ENCODE data around the gene BRMS1. TPM values are rescaled to one million over a fixed set of nuclear protein-coding genes. Genes with fewer than 3 reads are reported as not detected.
A peak's percentile ranks its signal among the peaks of the same experiment; 100 is the strongest.
"Not testable (repeated sequence)": the region's sequence is repeated elsewhere in the genome, so short reads cannot be mapped to it uniquely, and the experiment has no call there.

Gene BRMS1
- total RNA-seq, 3 donors from 2014 or later (not counting 1 experiment from before 2014, with no cell fraction given) = 48.1 to 55.6 (median 48.2) TPM

DNA sequence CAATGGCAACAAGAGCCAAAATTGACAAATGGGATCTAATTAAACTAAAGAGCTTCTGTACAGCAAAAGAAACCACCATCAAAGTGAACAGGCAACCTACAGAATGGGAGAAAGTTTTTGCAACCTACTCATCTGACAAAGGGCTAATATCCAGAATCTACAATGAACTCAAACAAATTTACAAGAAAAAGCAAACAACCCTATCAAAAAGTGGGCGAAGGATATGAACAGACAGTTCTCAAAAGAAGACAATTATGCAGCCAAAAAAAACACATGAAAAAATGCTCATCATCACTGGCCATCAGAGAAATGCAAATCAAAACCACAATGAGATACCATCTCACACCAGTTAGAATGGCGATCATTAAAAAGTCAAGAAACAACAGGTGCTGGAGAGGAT, 24.6 kb downstream of the BRMS1 start:
- 100% methylated on average over 1 of the region's 2 CpGs for WGBS (ENCODE audit: insufficient coverage)
- H3K4me3 Mint-ChIP-seq; H3K36me3 Mint-ChIP-seq; H3K4me3 ChIP-seq (ENCODE audit: low read length); ATAC-seq; H3K27ac ChIP-seq (ENCODE audit: low read length); H3K27me3 ChIP-seq (ENCODE audit: control insufficient read depth, insufficient read depth, low read length); H3K9me3 Mint-ChIP-seq; intact Hi-C loops (cut with micrococcal nuclease); H3K27ac Mint-ChIP-seq; H3K9me3 ChIP-seq (ENCODE audit: control insufficient read depth, insufficient read depth, low read length); H3K36me3 ChIP-seq (ENCODE audit: control insufficient read depth, insufficient read depth, low read length); DNase-seq: not testable (repeated sequence)
- H3K27me3 Mint-ChIP-seq (ENCODE audit: low read depth in 2 of 2) = peaks cover 18 to 25% of the 10 kb centered on the region in 2 donors
- peaks cover 22% of the 10 kb centered on the region for H3K4me1 ChIP-seq (ENCODE audit: control insufficient read depth, insufficient read depth, low read length)
- peaks cover 7 to 33% of the 10 kb centered on the region in 2 donors for H3K4me1 Mint-ChIP-seq

DNA sequence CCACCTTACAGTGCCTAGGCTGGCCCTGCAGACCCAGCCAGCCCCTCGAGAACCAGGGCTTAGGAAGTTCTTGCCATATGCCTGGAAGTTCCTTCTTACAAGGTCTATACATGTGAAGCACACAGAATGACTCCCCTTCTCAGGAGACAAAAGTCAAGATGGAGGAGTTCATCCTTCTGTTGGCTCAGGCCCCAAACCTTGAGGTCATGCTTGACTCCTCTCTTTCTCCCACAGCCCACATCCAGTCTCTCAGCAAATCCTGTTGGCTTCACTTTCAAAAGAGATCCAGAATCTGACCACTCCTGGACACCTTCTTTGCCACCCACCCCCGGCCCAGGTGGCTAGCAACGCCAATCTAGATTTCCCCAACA, 26.3 kb downstream of the BRMS1 start:
- H3K4me1 Mint-ChIP-seq = peaks cover 7 to 35% of the 10 kb centered on the region in 2 donors

DNA sequence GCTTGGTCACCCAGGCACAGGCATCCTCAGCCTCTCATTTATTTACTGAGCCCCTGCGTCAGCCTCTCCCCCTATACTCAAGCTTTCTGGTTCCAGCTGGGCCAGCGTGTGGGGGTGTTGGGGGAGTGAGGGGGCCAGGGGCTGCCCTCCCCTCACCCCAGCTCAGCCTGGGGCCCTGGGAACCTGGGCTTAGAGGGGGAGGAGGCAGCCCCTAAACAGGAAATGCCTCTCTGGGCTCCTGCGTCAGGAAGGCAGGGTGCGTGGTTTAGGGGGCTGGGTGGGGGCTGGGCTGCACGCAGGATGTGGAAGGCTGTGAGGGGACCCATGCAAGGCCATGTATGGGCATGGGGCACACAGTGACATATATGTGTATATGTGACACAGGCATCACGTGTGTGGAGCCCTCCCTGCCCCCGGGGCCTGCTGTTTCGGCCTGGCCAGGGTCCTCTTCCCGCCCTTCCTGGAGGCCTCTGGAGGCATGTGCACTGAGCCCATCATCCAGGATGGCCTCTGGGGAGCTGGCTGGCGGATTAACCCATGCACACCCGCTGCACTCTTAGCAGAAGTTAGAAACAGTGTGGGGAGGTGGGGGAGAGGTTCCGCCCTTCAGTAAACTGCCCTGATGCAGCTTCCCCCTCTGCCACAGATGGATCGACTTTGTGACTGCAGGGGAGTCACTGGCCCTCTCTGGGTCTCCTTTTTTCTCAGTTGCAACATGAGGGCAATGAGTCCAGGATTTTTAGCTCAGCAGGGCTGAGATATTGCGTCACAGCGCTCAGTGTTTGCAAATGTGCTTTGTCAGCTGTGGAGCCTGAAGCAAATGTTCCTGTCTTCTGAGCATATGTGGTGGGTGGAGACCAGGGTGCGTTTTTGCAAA, 26.9 kb downstream of the BRMS1 start:
- H3K27me3 Mint-ChIP-seq (ENCODE audit: low read depth in 2 of 2) = peaks cover 24 to 28% of the 10 kb centered on the region in 2 donors
- H3K4me3 ChIP-seq (ENCODE audit: low read length) = no peak overlapping the region
- H3K27me3 ChIP-seq (ENCODE audit: control insufficient read depth, insufficient read depth, low read length) = no peaks in the 10 kb centered on the region
- peak overlapping the region; percentile 36 to 53 for H3K27ac Mint-ChIP-seq
- H3K4me1 ChIP-seq (ENCODE audit: control insufficient read depth, insufficient read depth, low read length) = peaks cover 32% of the 10 kb centered on the region
- H3K9me3 ChIP-seq (ENCODE audit: control insufficient read depth, insufficient read depth, low read length) = no peaks in the 10 kb centered on the region
- no peaks in the 10 kb centered on the region for H3K36me3 Mint-ChIP-seq
- H3K27ac ChIP-seq (ENCODE audit: low read length) = peak overlapping the region; percentile 67
- DNase-seq = peak in 1 of 2 donors; percentile 90
- peak overlapping the region; percentile 52 for H3K4me3 Mint-ChIP-seq
- WGBS (ENCODE audit: insufficient coverage) = 29% methylated on average over 14 of the region's 16 CpGs
- no peaks in the 10 kb centered on the region for H3K9me3 Mint-ChIP-seq
- intact Hi-C loops (cut with micrococcal nuclease) = no loop called here
- H3K4me1 Mint-ChIP-seq = peaks cover 7 to 30% of the 10 kb centered on the region in 2 donors
- TF ChIP-seq, protein P1, sequence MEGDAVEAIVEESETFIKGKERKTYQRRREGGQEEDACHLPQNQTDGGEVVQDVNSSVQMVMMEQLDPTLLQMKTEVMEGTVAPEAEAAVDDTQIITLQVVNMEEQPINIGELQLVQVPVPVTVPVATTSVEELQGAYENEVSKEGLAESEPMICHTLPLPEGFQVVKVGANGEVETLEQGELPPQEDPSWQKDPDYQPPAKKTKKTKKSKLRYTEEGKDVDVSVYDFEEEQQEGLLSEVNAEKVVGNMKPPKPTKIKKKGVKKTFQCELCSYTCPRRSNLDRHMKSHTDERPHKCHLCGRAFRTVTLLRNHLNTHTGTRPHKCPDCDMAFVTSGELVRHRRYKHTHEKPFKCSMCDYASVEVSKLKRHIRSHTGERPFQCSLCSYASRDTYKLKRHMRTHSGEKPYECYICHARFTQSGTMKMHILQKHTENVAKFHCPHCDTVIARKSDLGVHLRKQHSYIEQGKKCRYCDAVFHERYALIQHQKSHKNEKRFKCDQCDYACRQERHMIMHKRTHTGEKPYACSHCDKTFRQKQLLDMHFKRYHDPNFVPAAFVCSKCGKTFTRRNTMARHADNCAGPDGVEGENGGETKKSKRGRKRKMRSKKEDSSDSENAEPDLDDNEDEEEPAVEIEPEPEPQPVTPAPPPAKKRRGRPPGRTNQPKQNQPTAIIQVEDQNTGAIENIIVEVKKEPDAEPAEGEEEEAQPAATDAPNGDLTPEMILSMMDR (IDR thresholded peaks at IDR 0.05) = no peak
- peak; percentile 81 to 86 (median 84) for ATAC-seq
- H3K36me3 ChIP-seq (ENCODE audit: control insufficient read depth, insufficient read depth, low read length) = no peaks in the 10 kb centered on the region

More for the DNA sequence above, 26.3 kb downstream of the BRMS1 start:
- Mint-ChIP-seq H3K27me3 (ENCODE audit: low read depth in 2 of 2) (peaks cover 24 to 28% of the 10 kb centered on the region in 2 donors), H3K4me3 (peak overlapping the region; percentile 28), H3K27ac (peak overlapping the region in 1 of 2 donors; percentile 36), H3K36me3 (no peaks in the 10 kb centered on the region), H3K9me3 (no peaks in the 10 kb centered on the region)
- TF ChIP-seq, protein P1 (IDR thresholded peaks at IDR 0.05) = no peak
- intact Hi-C loops (cut with micrococcal nuclease) = no loop called here
- 67% methylated on average over 3 of the region's 3 CpGs for WGBS (ENCODE audit: insufficient coverage)
- H3K9me3 ChIP-seq (ENCODE audit: control insufficient read depth, insufficient read depth, low read length) = no peaks in the 10 kb centered on the region
- ATAC-seq (no peak), DNase-seq (no peak)
- H3K36me3 ChIP-seq (ENCODE audit: control insufficient read depth, insufficient read depth, low read length) = no peaks in the 10 kb centered on the region
- H3K27ac ChIP-seq (ENCODE audit: low read length) = peak overlapping the region; percentile 65
- H3K27me3 ChIP-seq (ENCODE audit: control insufficient read depth, insufficient read depth, low read length) = no peaks in the 10 kb centered on the region
- H3K4me3 ChIP-seq (ENCODE audit: low read length) = no peak overlapping the region
- peaks cover 26% of the 10 kb centered on the region for H3K4me1 ChIP-seq (ENCODE audit: control insufficient read depth, insufficient read depth, low read length)

DNA sequence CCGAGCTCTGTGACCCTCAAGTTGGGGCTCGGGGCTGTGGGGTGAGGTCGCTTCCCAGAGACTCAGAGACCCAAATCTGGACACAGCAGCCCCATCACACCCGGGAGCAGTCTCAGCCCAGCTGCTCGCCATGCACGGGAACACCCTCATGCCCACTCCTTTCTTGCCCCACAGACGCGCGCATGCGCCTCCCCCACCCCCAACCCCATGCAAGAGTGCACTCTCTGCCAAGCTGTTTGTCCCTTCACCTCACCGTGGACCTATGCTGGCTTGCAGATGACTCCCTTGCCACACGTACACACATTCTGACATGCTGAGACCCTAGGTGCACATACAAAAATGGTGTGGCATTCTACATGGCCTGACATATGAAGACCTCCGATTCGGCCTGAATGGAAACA, 27.6 kb downstream of the BRMS1 start:
- Histone ChIP-seq H3K27ac (ENCODE audit: low read length) (peak overlapping the region; percentile 67), H3K36me3 (ENCODE audit: control insufficient read depth, insufficient read depth, low read length) (no peaks in the 10 kb centered on the region), H3K4me3 (ENCODE audit: low read length) (no peak overlapping the region), H3K27me3 (ENCODE audit: control insufficient read depth, insufficient read depth, low read length) (no peaks in the 10 kb centered on the region), H3K9me3 (ENCODE audit: control insufficient read depth, insufficient read depth, low read length) (no peaks in the 10 kb centered on the region), H3K4me1 (ENCODE audit: control insufficient read depth, insufficient read depth, low read length) (peaks cover 38% of the 10 kb centered on the region)
- H3K9me3 Mint-ChIP-seq = no peaks in the 10 kb centered on the region
- TF ChIP-seq, protein P1 (IDR thresholded peaks at IDR 0.05) = no peak
- 13% methylated on average over 14 of the region's 14 CpGs for WGBS (ENCODE audit: insufficient coverage)
- peak overlapping the region; percentile 52 for H3K4me3 Mint-ChIP-seq
- no peaks in the 10 kb centered on the region for H3K36me3 Mint-ChIP-seq
- H3K27me3 Mint-ChIP-seq (ENCODE audit: low read depth in 2 of 2) = peaks cover 24 to 28% of the 10 kb centered on the region in 2 donors
- DNase-seq = peak in 1 of 2 donors; percentile 75
- H3K4me1 Mint-ChIP-seq = peaks cover 9 to 34% of the 10 kb centered on the region in 2 donors
- peak overlapping the region; percentile 36 to 53 for H3K27ac Mint-ChIP-seq
- intact Hi-C loops (cut with micrococcal nuclease) = no loop called here
- ATAC-seq = no peak

Measured in natural killer cell (primary cell).